Inferior parietal cortex (tissue), 1 donor: ENCODE measurements around the gene CAMK2N1.

Experiments used
- DNase-seq: peaks from one replicate; pipeline ENCODE4 v3.0.0-alpha.2; 2016; ENCODE audit errors: extremely low spot score

CAMK2N1 gene

DNA sequence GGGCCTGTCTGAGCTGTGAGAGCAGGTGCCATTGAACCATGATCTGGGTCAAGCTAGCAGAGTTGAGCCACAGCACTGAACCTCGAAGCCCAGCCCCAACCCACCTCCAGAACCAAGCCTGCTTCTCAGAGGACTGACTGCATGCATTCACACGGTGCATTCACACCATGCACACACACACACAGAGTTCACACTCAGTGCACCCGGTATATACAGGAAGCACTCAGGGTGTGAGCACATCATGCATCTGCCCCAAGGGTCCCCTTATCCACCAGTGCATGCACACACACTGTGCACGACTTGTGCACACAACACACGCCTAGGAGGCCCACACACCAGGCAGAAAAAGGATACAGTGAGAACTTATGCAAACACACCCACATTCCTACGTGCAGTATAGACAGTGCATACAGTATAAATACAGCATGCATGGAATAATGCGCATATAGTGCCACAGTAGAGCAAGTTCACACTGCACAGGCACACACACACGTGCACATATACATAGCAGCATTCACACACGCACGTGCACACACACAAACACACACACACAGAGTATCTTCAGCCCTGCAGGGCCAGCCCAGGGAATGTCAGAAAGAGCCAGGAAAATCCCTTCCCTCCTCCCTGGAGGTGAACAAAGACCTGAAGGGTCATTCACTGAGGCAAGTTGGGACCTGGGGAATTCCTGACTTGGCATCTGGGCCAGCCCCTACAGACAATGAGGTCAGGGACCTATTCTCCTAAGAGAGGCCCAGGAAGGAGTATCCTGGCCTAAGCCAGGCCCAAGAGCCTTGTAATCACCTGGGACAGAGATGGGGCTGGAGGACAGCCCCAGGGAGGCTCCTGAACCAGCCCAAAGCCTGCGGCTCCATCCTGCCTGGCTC, 42.1 kb downstream of the CAMK2N1 start:
- DNase-seq = no peak

DNA sequence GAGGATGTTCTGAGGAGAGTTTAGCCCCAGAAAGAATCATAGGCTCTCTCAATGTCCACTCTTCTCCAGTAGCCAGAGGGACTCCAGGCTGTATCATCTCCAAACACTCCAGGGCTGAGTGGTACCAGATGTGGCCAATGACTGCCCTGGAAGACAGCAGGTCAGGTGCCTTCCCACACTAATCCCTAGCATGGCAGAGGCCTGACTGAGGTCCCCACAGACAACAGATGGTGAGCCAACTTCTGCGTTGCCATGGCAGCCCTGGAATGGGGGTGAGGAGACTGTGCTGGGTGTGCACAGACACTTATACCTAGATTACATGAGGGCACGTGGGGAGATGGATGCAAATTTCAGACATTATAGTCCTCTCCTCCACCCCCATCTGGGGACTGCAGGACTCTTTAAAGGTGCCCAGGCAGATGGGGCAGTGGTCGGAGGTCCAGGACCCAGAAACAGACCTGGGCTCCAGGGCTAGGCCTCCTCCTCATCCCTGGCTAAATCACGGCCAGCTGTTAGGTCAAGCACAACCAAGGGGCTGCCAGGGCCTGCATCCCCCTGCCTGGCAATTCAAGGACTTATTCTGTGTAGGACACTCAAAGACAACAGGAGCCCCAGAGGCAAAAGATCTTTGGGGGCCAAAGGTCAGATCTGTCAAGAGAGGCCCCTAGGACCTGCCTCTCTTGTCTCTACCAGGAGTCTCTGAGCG, 42.9 kb downstream of the CAMK2N1 start:
- no peak for DNase-seq

DNA sequence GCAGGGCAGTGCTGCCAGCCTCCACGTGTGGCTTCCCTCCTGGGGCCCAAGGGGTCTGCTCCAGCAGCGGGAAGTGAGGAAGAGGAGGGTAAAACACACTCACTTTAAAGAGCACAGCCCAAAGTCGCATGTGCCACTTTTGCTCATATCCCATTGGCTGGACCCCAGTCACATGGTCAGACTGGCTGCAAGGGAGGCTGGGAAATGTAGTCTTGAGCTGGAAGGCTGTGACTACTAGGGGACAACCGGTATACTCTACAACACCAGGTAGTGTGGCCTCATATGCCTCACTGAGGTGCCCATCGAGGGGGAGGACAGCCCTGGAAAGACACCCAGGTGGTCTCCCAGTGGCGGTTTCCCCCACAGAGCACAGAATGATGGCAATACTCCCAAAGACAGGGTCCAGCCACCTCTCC, 45.2 kb downstream of the CAMK2N1 start:
- peak; percentile 91 for DNase-seq

DNA sequence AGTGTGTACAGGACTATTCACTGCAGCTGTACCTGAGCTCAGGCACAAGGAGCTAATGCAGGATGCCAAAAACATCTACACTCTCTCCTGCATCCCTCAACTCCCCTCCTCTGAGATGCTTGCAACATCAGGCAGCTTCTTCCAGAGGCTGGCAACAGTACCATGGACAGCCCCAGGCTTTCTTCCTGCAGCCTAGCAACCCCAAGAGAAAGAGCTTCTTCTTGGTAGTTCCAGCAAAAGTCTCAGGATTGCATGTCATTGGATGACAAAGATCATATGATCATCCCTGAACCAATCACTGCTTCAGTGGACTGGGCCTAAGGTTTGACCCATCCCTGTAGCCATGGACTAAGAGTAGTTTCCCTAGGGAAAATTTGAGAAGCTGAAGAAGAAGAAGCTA, 46.7 kb downstream of the CAMK2N1 start:
- DNase-seq = no peak

DNA sequence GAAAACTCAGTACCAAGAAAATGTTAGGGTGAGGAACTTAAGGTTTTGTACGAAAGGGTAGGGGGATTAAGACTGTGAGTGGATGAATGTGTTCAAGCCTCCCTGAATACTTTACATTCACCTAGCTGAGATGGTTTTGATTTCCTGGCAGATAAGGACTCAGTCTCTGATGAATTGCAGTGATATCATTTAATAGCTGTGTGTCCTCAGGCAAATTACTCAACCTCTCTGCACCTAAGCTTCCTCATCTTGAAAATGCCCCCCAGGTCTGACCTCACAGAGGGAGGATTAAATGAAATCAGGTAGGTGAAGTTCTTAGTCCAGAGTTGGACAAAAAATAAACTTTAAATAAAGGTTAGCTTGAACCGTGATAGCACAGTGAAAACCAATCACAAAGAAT, 48.4 kb downstream of the CAMK2N1 start:
- DNase-seq = no peak

DNA sequence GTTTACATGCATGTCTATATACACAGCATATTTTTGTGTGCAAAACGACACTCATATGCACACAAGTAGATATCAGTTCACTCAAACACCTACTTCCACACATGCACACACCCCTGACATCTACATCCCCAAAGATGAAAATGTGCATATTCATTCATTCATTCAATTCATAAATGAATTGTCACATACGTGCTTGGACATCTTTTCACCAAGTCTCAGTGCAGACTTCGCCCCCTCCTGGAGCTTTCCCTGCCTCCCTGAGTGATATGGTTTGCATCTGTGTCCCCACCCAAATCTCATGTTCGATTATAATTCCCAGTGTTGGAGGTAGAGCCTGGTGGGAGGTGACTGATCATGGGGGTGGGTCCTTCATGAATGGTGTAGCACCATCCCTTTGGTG, 53.1 kb downstream of the CAMK2N1 start:
- no peak for DNase-seq
